Uterus (tissue), 4 donors: Measurements from ENCODE around the gene KCNMA1. TPM values are rescaled to one million over a fixed set of nuclear protein-coding genes. Genes with fewer than 3 reads are reported as not detected.

Source experiments
- DNase-seq, 2 donors: peaks; one replicate each; pipeline ENCODE4 v3.0.0-alpha.2; 2019 to 2020
- H3K27ac ChIP-seq, 2 donors: fragments of 200-600 bp; sonication (generic); 1 replicate in 1 of 2; 2 replicates in 1 of 2; pipeline ENCODE4 v1.5.1; 2016 to 2018
- H3K27me3 ChIP-seq, 2 donors: fragments of 200-600 bp; sonication (generic); one replicate each; pipeline ENCODE4 v1.5.1; 2018 to 2019; ENCODE audit warnings: control low read depth in 1 of 2
- H3K36me3 ChIP-seq, 2 donors: fragments of 200-600 bp; sonication (generic); one replicate each; pipeline ENCODE4 v1.5.1; 2019; ENCODE audit warnings: control low read depth in 1 of 2
- H3K4me1 ChIP-seq, 2 donors: fragments of 200-600 bp; sonication (generic); one replicate each; pipeline ENCODE4 v1.5.1; 2018 to 2019; ENCODE audit warnings: control low read depth in 1 of 2
- H3K4me3 ChIP-seq, 2 donors: fragments of 200-600 bp; sonication (generic); 1 replicate in 1 of 2; 2 replicates in 1 of 2; pipeline ENCODE4 v1.5.1; 2018 to 2019; ENCODE audit warnings: mild to moderate bottlenecking in 1 of 2
- H3K9me3 ChIP-seq, 2 donors: fragments of 200-600 bp; sonication (generic); one replicate each; pipeline ENCODE4 v1.5.1; 2019; ENCODE audit warnings: control low read depth in 1 of 2
- POLR2A ChIP-seq, 2 donors: fragments of 450-650 bp; IDR thresholded peaks; one replicate each; pipeline ENCODE4 v1.6.1; 2016; ENCODE audit warnings: antibody characterized with exemption in 2 of 2, mild to moderate bottlenecking in 1 of 2, moderate library complexity in 1 of 2
- intact Hi-C: fragments of 100-400 bp; cut with DNase I; formaldehyde crosslinking; loops from one replicate; pipeline ENCODE4 v1.15.1; 2023; ENCODE audit warnings: low total_unique reads
- total RNA-seq, 4 donors: library from RNA; depleted of rRNA in 3 of 4; stranded (reverse); fragments of >200 nt in 3 of 4; gene quantifications; one replicate each; pipeline versions ENCODE4 v1.1.0 to v1.2.4, GENCODE V29; 2014 to 2023
- TF ChIP-seq, protein P1 (sequence below), 4 experiments: fragments of 200-600 bp in 2 of 4; fragments of 450-650 bp in 2 of 4; sonication (generic) in 2 of 4; IDR thresholded peaks; one replicate each; pipeline ENCODE4 v1.5.1; 2016 to 2019; ENCODE audit warnings: antibody characterized with exemption in 4 of 4, mild to moderate bottlenecking in 2 of 4, moderate library complexity in 1 of 4
- donor health status: DM: yes; HTN: yes; CAD: no.

Gene KCNMA1
- total RNA-seq, 4 donors from 2014 or later: 86.2 to 236 (median 164) TPM

- H3K4me1 ChIP-seq: no peaks in the 10 kb centered on the region
- no peak for TF ChIP-seq POLR2A (IDR thresholded peaks at IDR 0.05)
- TF ChIP-seq, protein P1, sequence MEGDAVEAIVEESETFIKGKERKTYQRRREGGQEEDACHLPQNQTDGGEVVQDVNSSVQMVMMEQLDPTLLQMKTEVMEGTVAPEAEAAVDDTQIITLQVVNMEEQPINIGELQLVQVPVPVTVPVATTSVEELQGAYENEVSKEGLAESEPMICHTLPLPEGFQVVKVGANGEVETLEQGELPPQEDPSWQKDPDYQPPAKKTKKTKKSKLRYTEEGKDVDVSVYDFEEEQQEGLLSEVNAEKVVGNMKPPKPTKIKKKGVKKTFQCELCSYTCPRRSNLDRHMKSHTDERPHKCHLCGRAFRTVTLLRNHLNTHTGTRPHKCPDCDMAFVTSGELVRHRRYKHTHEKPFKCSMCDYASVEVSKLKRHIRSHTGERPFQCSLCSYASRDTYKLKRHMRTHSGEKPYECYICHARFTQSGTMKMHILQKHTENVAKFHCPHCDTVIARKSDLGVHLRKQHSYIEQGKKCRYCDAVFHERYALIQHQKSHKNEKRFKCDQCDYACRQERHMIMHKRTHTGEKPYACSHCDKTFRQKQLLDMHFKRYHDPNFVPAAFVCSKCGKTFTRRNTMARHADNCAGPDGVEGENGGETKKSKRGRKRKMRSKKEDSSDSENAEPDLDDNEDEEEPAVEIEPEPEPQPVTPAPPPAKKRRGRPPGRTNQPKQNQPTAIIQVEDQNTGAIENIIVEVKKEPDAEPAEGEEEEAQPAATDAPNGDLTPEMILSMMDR (IDR thresholded peaks at IDR 0.05): no peak
- intact Hi-C loops: no loop called here
- no peaks in the 10 kb centered on the region for H3K36me3 ChIP-seq
- no peak overlapping the region for H3K4me3 ChIP-seq
- DNase-seq: no peak
- no peaks in the 10 kb centered on the region for H3K9me3 ChIP-seq
- H3K27ac ChIP-seq: no peak overlapping the region
- H3K27me3 ChIP-seq: no peaks in the 10 kb centered on the region
These were observed 770.6 kb downstream of the KCNMA1 start for GRCh38 chr10:76866841-76867586.

GRCh38 chr10:76864922-76865321 is 772.7 kb downstream of the KCNMA1 start:
- Histone ChIP-seq H3K9me3 (no peaks in the 10 kb centered on the region), H3K27ac (no peak overlapping the region), H3K27me3 (no peaks in the 10 kb centered on the region), H3K4me1 (no peaks in the 10 kb centered on the region), H3K36me3 (no peaks in the 10 kb centered on the region), H3K4me3 (no peak overlapping the region)
- intact Hi-C loops: no loop called here
- no peak for DNase-seq
- no peak for TF ChIP-seq POLR2A (IDR thresholded peaks at IDR 0.05)
- TF ChIP-seq, protein P1 (IDR thresholded peaks at IDR 0.05): no peak

DNA sequence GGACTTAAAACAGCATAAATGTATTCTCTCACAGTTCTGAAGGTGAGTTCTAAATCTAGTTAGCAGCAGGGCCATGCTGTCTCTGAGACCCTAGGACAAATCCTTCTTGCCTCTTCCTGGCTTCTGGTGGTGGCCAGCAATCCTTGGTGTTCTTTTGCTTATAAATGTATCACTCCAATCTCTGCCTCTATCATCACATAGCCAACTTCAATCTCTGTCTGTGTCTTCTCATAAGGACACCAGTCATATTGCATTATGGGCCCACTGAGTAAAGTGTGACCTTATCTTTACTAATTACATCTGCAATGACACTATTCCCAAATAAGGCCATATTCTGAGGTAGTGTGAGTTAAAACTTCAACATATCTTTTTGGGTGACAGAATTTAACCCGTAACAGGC is 778.9 kb downstream of the KCNMA1 start:
- DNase-seq: no peak
- Histone ChIP-seq H3K4me1 (no peaks in the 10 kb centered on the region), H3K9me3 (no peaks in the 10 kb centered on the region), H3K27me3 (no peaks in the 10 kb centered on the region), H3K4me3 (no peak overlapping the region), H3K27ac (no peak overlapping the region), H3K36me3 (no peaks in the 10 kb centered on the region)
- intact Hi-C loops: no loop called here
- no peak for TF ChIP-seq POLR2A (IDR thresholded peaks at IDR 0.05)
- TF ChIP-seq, protein P1 (IDR thresholded peaks at IDR 0.05): no peak

GRCh38 chr10:76840802-76841201 is 796.8 kb downstream of the KCNMA1 start:
- TF ChIP-seq, protein P1 (IDR thresholded peaks at IDR 0.05): no peak
- TF ChIP-seq POLR2A (IDR thresholded peaks at IDR 0.05): no peak

GRCh38 chr10:76839276-76839675 is 798.3 kb downstream of the KCNMA1 start:
- Histone ChIP-seq H3K4me3 (no peak overlapping the region), H3K27me3 (no peaks in the 10 kb centered on the region), H3K9me3 (no peaks in the 10 kb centered on the region), H3K4me1 (no peaks in the 10 kb centered on the region), H3K27ac (no peak overlapping the region), H3K36me3 (no peaks in the 10 kb centered on the region)
- no peak for TF ChIP-seq POLR2A (IDR thresholded peaks at IDR 0.05)
- DNase-seq: peak in 1 of 2 donors; percentile 21
- intact Hi-C loops: no loop called here

More at GRCh38 chr10:76840802-76841201, 796.8 kb downstream of the KCNMA1 start:
- intact Hi-C loops: no loop called here
- Histone ChIP-seq H3K36me3 (no peaks in the 10 kb centered on the region), H3K4me3 (no peak overlapping the region), H3K4me1 (no peaks in the 10 kb centered on the region), H3K27ac (no peak overlapping the region), H3K27me3 (no peaks in the 10 kb centered on the region), H3K9me3 (no peaks in the 10 kb centered on the region)
- no peak for DNase-seq
